Adrenal gland (tissue), 5 donors: ENCODE measurements around the gene UQCRC1.

ENCODE experiments used
- POLR2A ChIP-seq, 2 donors: fragments of 450-650 bp; IDR thresholded peaks; one replicate each; pipeline ENCODE4 v1.6.1; 2017; ENCODE audit warnings: antibody characterized with exemption in 2 of 2, mild to moderate bottlenecking in 2 of 2, moderate library complexity in 1 of 2
- TF ChIP-seq, protein P1 (sequence below), 6 experiments: fragments of 450-650 bp in 4 of 6; fragments of 200-600 bp in 2 of 6; sonication (generic) in 1 of 6; IDR thresholded peaks; 1 replicate in 5 of 6; 2 replicates in 1 of 6; pipeline versions ENCODE4 v1.5.1 to v1.8.0; 2016 to 2021; ENCODE audit warnings: antibody characterized with exemption in 6 of 6, mild to moderate bottlenecking in 2 of 6, moderate library complexity in 1 of 6
- donor health status: DM: no; HTN: no; CAD: no.

DNA sequence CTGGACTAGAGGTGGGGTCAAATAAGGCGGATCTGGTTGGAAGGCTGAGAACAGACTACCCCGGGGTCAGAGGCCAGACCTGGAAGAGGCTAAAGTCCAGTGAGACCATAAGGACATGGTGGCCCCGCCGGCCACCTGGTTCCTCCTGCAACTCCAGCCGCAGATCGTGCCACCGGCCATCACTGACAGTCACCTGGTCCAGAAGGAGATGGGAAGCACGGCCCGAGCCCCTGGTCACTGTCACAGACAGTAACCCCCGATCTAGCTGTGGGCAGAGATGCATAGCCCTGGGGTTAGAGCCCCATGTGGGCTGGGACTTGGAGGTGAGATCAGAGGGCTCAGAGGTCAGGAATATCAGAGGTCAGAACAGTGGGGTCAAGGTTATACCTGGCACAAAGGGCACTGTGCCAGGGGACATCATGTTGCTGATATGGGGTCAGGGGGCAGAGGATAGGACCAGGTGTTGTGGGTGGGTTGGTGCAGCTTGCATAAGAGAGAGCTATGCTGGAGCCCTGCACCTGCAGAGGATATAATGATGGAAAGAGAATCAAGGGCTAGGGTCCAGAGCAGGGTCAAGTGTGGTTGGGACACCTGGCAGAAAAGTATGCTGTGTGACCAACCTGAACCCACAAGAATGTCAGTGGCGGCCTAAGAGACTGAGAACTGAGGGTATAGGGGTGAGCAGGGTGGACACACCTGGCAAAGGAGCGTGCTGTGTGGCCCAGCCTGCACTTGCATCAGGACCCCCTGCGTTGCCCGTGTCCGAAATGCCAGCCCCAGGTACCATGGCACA is 43.7 kb upstream of the UQCRC1 start:
- TF ChIP-seq, protein P1, sequence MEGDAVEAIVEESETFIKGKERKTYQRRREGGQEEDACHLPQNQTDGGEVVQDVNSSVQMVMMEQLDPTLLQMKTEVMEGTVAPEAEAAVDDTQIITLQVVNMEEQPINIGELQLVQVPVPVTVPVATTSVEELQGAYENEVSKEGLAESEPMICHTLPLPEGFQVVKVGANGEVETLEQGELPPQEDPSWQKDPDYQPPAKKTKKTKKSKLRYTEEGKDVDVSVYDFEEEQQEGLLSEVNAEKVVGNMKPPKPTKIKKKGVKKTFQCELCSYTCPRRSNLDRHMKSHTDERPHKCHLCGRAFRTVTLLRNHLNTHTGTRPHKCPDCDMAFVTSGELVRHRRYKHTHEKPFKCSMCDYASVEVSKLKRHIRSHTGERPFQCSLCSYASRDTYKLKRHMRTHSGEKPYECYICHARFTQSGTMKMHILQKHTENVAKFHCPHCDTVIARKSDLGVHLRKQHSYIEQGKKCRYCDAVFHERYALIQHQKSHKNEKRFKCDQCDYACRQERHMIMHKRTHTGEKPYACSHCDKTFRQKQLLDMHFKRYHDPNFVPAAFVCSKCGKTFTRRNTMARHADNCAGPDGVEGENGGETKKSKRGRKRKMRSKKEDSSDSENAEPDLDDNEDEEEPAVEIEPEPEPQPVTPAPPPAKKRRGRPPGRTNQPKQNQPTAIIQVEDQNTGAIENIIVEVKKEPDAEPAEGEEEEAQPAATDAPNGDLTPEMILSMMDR (IDR thresholded peaks at IDR 0.05), result no peak
- TF ChIP-seq POLR2A (IDR thresholded peaks at IDR 0.05), result no peak
